NB4 (cell line): ENCODE measurements around the gene FIBCD1.

Source experiments
- POLR2A ChIP-seq: IDR thresholded peaks from 2 replicates; pipeline ENCODE4 v1.6.1; 2011; ENCODE audit warnings: mild to moderate bottlenecking; ENCODE audit not compliant: insufficient read length; ENCODE audit errors: extremely low read depth
- TF ChIP-seq, protein P1 (sequence below): IDR thresholded peaks from one replicate; pipeline ENCODE4 v1.5.1; 2012; ENCODE audit warnings: low read depth, low read length

DNA sequence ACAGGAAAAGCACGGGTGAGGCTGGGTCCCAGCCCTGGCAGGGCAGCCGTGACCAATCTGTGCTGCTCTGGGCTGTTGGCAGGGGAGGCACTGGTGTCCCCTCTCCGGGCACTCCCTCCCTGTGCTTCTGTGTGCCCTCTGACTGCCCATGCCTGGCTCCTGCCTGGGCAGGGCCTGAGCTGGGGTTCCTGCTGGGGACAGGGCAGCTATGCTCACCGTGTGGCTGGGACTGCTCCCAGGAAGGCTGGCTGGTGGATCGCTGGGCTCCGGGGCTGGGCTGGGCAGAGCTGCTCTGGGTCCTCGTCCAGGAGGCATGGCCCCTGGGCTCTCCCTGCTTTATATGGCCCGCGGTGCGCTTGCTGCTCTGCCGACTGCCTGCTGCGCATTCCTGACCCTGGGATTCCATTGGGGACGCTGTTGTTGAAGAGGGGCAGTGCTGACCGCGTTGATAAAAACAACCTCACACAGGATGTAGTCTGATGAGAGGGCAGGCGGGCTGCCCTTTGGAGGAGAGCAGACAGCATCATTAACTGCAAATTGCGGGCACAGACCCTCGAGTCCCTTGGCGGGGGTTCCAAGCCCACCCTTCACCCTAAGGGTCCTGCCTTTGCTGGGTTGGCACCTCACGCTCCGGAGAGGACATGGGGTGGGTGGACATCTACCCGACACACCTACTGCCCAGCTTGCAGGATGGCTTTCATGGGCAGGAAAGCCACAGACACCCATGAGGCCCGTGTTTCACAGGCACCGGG is 43.4 kb downstream of the FIBCD1 start:
- TF ChIP-seq, protein P1, sequence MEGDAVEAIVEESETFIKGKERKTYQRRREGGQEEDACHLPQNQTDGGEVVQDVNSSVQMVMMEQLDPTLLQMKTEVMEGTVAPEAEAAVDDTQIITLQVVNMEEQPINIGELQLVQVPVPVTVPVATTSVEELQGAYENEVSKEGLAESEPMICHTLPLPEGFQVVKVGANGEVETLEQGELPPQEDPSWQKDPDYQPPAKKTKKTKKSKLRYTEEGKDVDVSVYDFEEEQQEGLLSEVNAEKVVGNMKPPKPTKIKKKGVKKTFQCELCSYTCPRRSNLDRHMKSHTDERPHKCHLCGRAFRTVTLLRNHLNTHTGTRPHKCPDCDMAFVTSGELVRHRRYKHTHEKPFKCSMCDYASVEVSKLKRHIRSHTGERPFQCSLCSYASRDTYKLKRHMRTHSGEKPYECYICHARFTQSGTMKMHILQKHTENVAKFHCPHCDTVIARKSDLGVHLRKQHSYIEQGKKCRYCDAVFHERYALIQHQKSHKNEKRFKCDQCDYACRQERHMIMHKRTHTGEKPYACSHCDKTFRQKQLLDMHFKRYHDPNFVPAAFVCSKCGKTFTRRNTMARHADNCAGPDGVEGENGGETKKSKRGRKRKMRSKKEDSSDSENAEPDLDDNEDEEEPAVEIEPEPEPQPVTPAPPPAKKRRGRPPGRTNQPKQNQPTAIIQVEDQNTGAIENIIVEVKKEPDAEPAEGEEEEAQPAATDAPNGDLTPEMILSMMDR: no peak
- TF ChIP-seq POLR2A: no peak
